PC-9 (cell line): ENCODE data around the gene CAST. TPM values are rescaled to one million over a fixed set of nuclear protein-coding genes. Genes with fewer than 3 reads are reported as not detected.

ENCODE experiments used
- BruUV-seq: library from RNA; stranded (reverse); fragments of 400-500 nt; replicated peaks from 2 replicates; lab custom pipeline; 2021; lab: Mats Ljungman, UMichigan
- CTCF ChIA-PET: fragments of 300-600 bp; sonication (Branson Sonifier 250); formaldehyde crosslinking; loops from one replicate; lab custom pipeline; 2022; ENCODE audit warnings: antibody characterized with exemption; lab: Charles Lee
- POLR2A ChIA-PET: fragments of 300-600 bp; sonication (Branson Sonifier 250); formaldehyde crosslinking; loops from one replicate; lab custom pipeline; 2022; ENCODE audit warnings: antibody characterized with exemption; ENCODE audit not compliant: unreplicated experiment; lab: Charles Lee
- DNase-seq, 2 experiments: peaks; one replicate each; pipeline versions ENCODE4 v3.0.0 to v3.0.0-alpha.2; 2015 to 2022; ENCODE audit warnings: mixed read lengths in 1 of 2
- H2AFZ ChIP-seq: fragments of 200-600 bp; sonication (generic); 2 replicates; pipeline ENCODE4 v1.8.1; 2017; ENCODE audit warnings: antibody characterized with exemption
- H3F3A ChIP-seq: fragments of 200-600 bp; sonication (generic); 2 replicates; pipeline ENCODE4 v1.8.1; 2017; ENCODE audit warnings: antibody characterized with exemption, mild to moderate bottlenecking, low read depth; ENCODE audit not compliant: insufficient read depth
- H3K27ac ChIP-seq: fragments of 200-600 bp; sonication (generic); 2 replicates; pipeline ENCODE4 v1.6.1; 2016; ENCODE audit warnings: mixed run types
- H3K27me3 ChIP-seq: fragments of 200-600 bp; sonication (generic); 2 replicates; pipeline ENCODE4 v1.6.1; 2016; ENCODE audit warnings: low read depth, mixed run types; ENCODE audit not compliant: insufficient read depth
- H3K36me3 ChIP-seq: fragments of 200-600 bp; sonication (generic); 2 replicates; pipeline ENCODE4 v1.6.1; 2016; ENCODE audit warnings: low read depth, mixed run types
- H3K4me1 ChIP-seq: fragments of 200-600 bp; sonication (generic); replicated peaks from 2 replicates; pipeline ENCODE4 v1.6.1; 2016; ENCODE audit warnings: mixed run types; ENCODE audit not compliant: insufficient read depth
- H3K4me2 ChIP-seq: fragments of 200-600 bp; sonication (generic); 2 replicates; pipeline ENCODE4 v1.6.1; 2017; ENCODE audit warnings: mixed run types
- H3K4me3 ChIP-seq: fragments of 200-600 bp; sonication (generic); 2 replicates; pipeline ENCODE4 v1.6.1; 2016; ENCODE audit warnings: mixed run types
- H3K79me2 ChIP-seq: fragments of 200-600 bp; sonication (generic); 2 replicates; pipeline ENCODE4 v1.6.1; 2017; ENCODE audit warnings: low read depth, mixed run types
- H3K9me2 ChIP-seq: fragments of 200-600 bp; sonication (generic); 2 replicates; pipeline ENCODE4 v1.8.1; 2017; ENCODE audit warnings: mild to moderate bottlenecking; ENCODE audit not compliant: insufficient read depth
- H3K9me3 ChIP-seq: fragments of 200-600 bp; sonication (generic); 2 replicates; pipeline ENCODE4 v1.8.1; 2016; ENCODE audit warnings: low read depth; ENCODE audit not compliant: insufficient read depth
- H4K20me1 ChIP-seq: fragments of 200-600 bp; sonication (generic); 2 replicates; pipeline ENCODE4 v1.8.1; 2017; ENCODE audit not compliant: insufficient read depth
- EZH2 ChIP-seq: fragments of 200-600 bp; sonication (generic); IDR thresholded peaks from 2 replicates; pipeline ENCODE4 v1.8.0; 2017; ENCODE audit warnings: antibody characterized with exemption, low read depth
- intact Hi-C: fragments of 100-400 bp; cut with micrococcal nuclease; formaldehyde crosslinking; loops from one replicate; pipeline ENCODE4 v1.10.0; 2022; ENCODE audit not compliant: unreplicated experiment
- total RNA-seq: library from RNA; stranded (reverse); gene quantifications from 2 replicates; pipeline ENCODE4 v1.2.3, GENCODE V29; 2021
- TF ChIP-seq, protein P1 (sequence below): fragments of 200-600 bp; sonication (generic); conservative IDR thresholded peaks from 2 replicates; pipeline ENCODE4 v1.6.1; 2017; ENCODE audit warnings: mixed run types, antibody characterized with exemption, mild to moderate bottlenecking, moderate library complexity

CAST gene
- total RNA-seq, 1 experiment from 2014 or later: 289 TPM

DNA sequence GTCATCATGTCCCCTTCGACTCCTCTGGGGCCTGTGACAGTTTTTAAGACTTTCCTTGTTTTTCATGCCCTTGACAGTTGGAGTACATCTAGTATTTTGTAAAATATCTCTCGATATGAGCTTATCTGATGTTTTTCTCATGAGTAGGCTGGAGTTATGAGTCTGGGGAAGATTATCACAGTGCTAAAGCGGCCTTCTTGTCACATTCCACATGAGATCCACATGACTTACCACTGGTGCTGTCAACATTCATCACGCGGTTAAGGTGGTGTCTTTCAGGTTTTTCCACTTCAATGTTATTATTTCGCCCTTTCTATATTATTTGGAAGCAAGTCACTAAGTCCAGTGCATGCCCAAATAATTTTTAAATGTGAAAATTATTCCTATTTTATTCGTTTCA, 17.1 kb upstream of the CAST start:
- Histone ChIP-seq H3K9me2 (no peaks in the 10 kb centered on the region), H2AFZ (no peak overlapping the region), H4K20me1 (no peaks in the 10 kb centered on the region), H3K4me1 (peaks cover 45% of the 10 kb centered on the region), H3K4me2 (no peak overlapping the region), H3K27me3 (no peaks in the 10 kb centered on the region), H3F3A (peaks cover 16% of the 10 kb centered on the region), H3K9me3 (no peaks in the 10 kb centered on the region; the same call in 1 of the 2 replicates), H3K36me3 (no peaks in the 10 kb centered on the region), H3K79me2 (no peaks in the 10 kb centered on the region), H3K4me3 (no peak overlapping the region), H3K27ac (no peak overlapping the region)
- ChIA-PET CTCF (no interaction called here), POLR2A (no interaction called here)
- intact Hi-C loops: no loop called here
- no peak for DNase-seq
- BruUV-seq: no TSS peak
- TF ChIP-seq, protein P1, sequence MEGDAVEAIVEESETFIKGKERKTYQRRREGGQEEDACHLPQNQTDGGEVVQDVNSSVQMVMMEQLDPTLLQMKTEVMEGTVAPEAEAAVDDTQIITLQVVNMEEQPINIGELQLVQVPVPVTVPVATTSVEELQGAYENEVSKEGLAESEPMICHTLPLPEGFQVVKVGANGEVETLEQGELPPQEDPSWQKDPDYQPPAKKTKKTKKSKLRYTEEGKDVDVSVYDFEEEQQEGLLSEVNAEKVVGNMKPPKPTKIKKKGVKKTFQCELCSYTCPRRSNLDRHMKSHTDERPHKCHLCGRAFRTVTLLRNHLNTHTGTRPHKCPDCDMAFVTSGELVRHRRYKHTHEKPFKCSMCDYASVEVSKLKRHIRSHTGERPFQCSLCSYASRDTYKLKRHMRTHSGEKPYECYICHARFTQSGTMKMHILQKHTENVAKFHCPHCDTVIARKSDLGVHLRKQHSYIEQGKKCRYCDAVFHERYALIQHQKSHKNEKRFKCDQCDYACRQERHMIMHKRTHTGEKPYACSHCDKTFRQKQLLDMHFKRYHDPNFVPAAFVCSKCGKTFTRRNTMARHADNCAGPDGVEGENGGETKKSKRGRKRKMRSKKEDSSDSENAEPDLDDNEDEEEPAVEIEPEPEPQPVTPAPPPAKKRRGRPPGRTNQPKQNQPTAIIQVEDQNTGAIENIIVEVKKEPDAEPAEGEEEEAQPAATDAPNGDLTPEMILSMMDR: no peak
- TF ChIP-seq EZH2: no peak

DNA sequence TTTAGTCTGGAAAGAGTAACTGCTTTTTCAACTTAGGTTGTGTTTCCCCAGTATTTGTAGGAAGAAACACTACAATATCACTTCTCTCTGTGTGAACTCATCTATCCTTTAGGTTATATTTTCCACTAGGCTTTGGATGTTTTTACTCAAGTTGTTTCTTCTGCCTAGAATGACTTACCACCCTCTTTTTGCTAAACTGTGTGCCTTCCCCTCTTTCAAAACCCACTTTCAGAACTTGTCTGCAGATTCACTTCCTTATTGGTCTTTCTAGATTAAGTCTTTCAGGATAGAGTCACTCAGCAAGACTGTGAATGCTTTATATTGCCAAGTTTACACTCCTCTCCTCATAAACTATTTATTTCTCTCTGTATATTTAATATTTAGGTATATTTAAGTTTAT, 14.2 kb upstream of the CAST start:
- Histone ChIP-seq H3K9me3 (no peaks in the 10 kb centered on the region; the same call in 1 of the 2 replicates), H3K4me3 (no peak overlapping the region), H3K27me3 (no peaks in the 10 kb centered on the region), H3K27ac (no peak overlapping the region), H3F3A (peaks cover 18% of the 10 kb centered on the region), H3K79me2 (no peaks in the 10 kb centered on the region), H4K20me1 (no peaks in the 10 kb centered on the region), H3K9me2 (no peaks in the 10 kb centered on the region), H3K36me3 (no peaks in the 10 kb centered on the region), H3K4me2 (no peak overlapping the region), H3K4me1 (peaks cover 45% of the 10 kb centered on the region), H2AFZ (no peak overlapping the region)
- no peak for DNase-seq
- intact Hi-C loops: no loop called here
- no peak for TF ChIP-seq EZH2
- TF ChIP-seq, protein P1: no peak
- BruUV-seq: no TSS peak
- ChIA-PET POLR2A (interaction anchor here (0.6 kb wide), 1 partner anchor 493 kb away, joined by 4 read pairs; no protein-coding TSS in a partner anchor), CTCF (no interaction called here)

DNA sequence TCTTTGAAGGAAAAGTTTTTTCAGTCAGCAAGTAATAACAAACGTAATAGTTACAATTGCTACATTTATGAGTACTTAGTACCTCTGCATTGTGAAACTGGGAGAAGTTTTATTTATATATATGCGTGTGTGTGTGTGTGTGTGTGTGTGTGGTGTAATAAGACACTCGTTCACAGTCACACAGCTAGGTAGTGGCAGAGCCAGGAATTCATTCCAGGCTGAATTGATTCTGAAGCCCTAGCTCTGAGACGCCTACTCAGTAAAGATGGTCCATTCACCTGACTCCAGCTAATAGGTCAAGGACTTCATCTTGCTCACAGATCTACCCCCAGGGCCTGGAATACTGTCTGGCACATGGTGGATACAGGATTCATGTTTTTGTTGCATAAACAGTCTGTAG, 13.6 kb upstream of the CAST start:
- peaks cover 24% of the 10 kb centered on the region for H3F3A ChIP-seq
- H3K27ac ChIP-seq: 0 out of 2 replicates have a peak overlapping the region, but pooled peaks have one; percentile 12
- H3K79me2 ChIP-seq: no peaks in the 10 kb centered on the region
- peaks cover 47% of the 10 kb centered on the region for H3K4me1 ChIP-seq
- intact Hi-C loops: no loop called here
- H3K4me3 ChIP-seq: no peak overlapping the region
- no peaks in the 10 kb centered on the region for H4K20me1 ChIP-seq
- CTCF ChIA-PET: no interaction called here
- no peak for TF ChIP-seq EZH2
- TF ChIP-seq, protein P1: no peak
- H2AFZ ChIP-seq: no peak overlapping the region
- no peaks in the 10 kb centered on the region for H3K27me3 ChIP-seq
- no peaks in the 10 kb centered on the region for H3K36me3 ChIP-seq
- DNase-seq: no peak
- no TSS peak for BruUV-seq
- no peaks in the 10 kb centered on the region; the same call in 1 of the 2 replicates for H3K9me3 ChIP-seq
- POLR2A ChIA-PET: interaction anchor here (0.6 kb wide), 1 partner anchor 492 kb away, joined by 4 read pairs; no protein-coding TSS in a partner anchor
- no peak overlapping the region for H3K4me2 ChIP-seq
- no peaks in the 10 kb centered on the region for H3K9me2 ChIP-seq
